Progenitor cell of endocrine pancreas (in vitro differentiated cells): ENCODE data around the gene SPEG. TPM values are rescaled to one million over a fixed set of nuclear protein-coding genes. Genes with fewer than 3 reads are reported as not detected.
A peak's percentile ranks its signal among the peaks of the same experiment; 100 is the strongest.

Experiments
- DNase-seq: peaks from one replicate; pipeline ENCODE4 v3.0.0; 2021; ENCODE audit warnings: low spot score; ENCODE audit not compliant: unreplicated experiment
- H3K27ac Mint-ChIP-seq: 2 replicates; pipeline ENCODE4 v1.8.0; 2021; ENCODE audit warnings: mild to moderate bottlenecking, moderate library complexity, mixed read lengths
- H3K27me3 Mint-ChIP-seq: 2 replicates; pipeline ENCODE4 v1.8.0; 2021; ENCODE audit warnings: mixed read lengths
- H3K36me3 Mint-ChIP-seq: 2 replicates; pipeline ENCODE4 v1.8.0; 2022; ENCODE audit warnings: mixed read lengths; ENCODE audit not compliant: insufficient read depth
- H3K4me1 Mint-ChIP-seq: 2 replicates; pipeline ENCODE4 v1.8.0; 2021; ENCODE audit warnings: low read depth, mixed read lengths
- H3K4me3 Mint-ChIP-seq: 2 replicates; pipeline ENCODE4 v1.8.0; 2021; ENCODE audit warnings: low read depth, mild to moderate bottlenecking, moderate library complexity, mixed read lengths
- H3K9me3 Mint-ChIP-seq: 2 replicates; pipeline ENCODE4 v1.8.0; 2021; ENCODE audit warnings: low read depth, mixed read lengths
- total RNA-seq: library from RNA; stranded (reverse); gene quantifications from 2 replicates; pipeline ENCODE4 v1.2.1, GENCODE V29; 2021
- TF ChIP-seq, protein P1 (sequence below): fragments of 200-600 bp; sonication (generic); IDR thresholded peaks from one replicate; pipeline ENCODE4 v1.5.0; 2021; ENCODE audit warnings: antibody characterized with exemption, mild to moderate bottlenecking; ENCODE audit not compliant: unreplicated experiment

Gene SPEG
- total RNA-seq, 1 donor from 2014 or later: 15.1 TPM

DNA sequence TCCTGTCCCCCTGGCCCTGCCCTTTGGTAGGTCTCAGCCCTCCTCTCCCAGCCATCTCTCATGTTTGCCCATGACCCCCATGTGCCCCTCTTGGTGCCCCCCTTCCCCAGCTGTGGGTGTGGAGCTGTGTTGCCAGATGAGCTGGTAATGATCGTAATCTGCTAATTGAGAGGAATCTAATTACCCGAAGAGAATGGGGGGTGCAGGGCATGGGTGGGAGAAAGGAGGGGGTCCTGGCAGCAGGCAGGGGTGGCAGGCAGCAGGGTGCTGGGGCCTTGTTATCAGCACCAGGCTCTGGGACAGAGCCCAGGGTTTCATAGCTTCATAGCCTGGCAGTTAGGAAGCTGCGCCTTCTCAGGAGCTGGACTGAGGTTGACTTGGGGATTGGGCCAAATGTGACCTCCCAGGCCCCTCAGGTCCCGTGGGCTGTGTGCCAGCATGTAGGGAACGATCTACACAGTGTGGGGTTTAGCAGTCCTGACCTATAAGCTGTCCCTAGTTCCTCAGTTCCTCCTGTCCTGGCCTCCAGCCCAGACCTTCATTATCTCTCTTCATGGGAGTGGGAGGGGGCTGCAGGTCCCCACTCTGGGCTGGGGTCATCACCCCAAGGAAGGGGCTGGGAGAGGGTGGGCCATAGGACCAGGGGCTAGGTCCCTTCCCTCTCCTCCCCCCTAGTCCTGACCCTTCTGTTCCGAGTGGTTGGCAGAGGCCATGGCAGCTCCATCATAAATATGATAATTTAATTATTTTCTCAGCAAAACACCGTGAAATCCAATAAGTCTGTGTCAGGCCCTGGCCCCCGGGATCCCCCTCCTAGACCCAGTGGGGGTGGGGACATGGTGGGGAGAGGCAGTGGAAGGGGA is 73.2 kb downstream of the SPEG start:
- no peak overlapping the region for H3K27ac Mint-ChIP-seq
- H3K27me3 Mint-ChIP-seq: peaks cover 6% of the 10 kb centered on the region
- TF ChIP-seq, protein P1, sequence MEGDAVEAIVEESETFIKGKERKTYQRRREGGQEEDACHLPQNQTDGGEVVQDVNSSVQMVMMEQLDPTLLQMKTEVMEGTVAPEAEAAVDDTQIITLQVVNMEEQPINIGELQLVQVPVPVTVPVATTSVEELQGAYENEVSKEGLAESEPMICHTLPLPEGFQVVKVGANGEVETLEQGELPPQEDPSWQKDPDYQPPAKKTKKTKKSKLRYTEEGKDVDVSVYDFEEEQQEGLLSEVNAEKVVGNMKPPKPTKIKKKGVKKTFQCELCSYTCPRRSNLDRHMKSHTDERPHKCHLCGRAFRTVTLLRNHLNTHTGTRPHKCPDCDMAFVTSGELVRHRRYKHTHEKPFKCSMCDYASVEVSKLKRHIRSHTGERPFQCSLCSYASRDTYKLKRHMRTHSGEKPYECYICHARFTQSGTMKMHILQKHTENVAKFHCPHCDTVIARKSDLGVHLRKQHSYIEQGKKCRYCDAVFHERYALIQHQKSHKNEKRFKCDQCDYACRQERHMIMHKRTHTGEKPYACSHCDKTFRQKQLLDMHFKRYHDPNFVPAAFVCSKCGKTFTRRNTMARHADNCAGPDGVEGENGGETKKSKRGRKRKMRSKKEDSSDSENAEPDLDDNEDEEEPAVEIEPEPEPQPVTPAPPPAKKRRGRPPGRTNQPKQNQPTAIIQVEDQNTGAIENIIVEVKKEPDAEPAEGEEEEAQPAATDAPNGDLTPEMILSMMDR: no peak
- H3K4me3 Mint-ChIP-seq: no peak overlapping the region
- H3K4me1 Mint-ChIP-seq: peaks cover 19% of the 10 kb centered on the region
- no peaks in the 10 kb centered on the region for H3K9me3 Mint-ChIP-seq
- H3K36me3 Mint-ChIP-seq: peaks cover 4% of the 10 kb centered on the region
- no peak for DNase-seq

DNA sequence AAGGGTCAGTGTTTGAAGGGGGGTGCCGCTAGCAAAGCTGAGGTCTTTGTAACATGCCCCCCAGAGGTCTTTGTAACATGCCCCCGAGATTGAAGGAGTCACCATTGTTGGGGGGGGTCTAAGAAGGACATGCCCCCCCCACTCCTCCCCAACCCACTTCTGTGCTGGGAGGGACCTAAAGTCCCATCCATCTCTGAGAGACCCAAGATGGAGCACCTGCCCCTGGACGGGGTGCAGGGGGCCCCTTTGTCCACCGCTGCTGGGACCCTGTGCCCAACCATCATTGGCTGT is 73.7 kb downstream of the SPEG start:
- H3K9me3 Mint-ChIP-seq: no peaks in the 10 kb centered on the region
- DNase-seq: no peak
- H3K36me3 Mint-ChIP-seq: peaks cover 4% of the 10 kb centered on the region
- peaks cover 7% of the 10 kb centered on the region for H3K27me3 Mint-ChIP-seq
- TF ChIP-seq, protein P1: no peak
- H3K4me1 Mint-ChIP-seq: peaks cover 24% of the 10 kb centered on the region
- H3K4me3 Mint-ChIP-seq: no peak overlapping the region
- H3K27ac Mint-ChIP-seq: no peak overlapping the region

DNA sequence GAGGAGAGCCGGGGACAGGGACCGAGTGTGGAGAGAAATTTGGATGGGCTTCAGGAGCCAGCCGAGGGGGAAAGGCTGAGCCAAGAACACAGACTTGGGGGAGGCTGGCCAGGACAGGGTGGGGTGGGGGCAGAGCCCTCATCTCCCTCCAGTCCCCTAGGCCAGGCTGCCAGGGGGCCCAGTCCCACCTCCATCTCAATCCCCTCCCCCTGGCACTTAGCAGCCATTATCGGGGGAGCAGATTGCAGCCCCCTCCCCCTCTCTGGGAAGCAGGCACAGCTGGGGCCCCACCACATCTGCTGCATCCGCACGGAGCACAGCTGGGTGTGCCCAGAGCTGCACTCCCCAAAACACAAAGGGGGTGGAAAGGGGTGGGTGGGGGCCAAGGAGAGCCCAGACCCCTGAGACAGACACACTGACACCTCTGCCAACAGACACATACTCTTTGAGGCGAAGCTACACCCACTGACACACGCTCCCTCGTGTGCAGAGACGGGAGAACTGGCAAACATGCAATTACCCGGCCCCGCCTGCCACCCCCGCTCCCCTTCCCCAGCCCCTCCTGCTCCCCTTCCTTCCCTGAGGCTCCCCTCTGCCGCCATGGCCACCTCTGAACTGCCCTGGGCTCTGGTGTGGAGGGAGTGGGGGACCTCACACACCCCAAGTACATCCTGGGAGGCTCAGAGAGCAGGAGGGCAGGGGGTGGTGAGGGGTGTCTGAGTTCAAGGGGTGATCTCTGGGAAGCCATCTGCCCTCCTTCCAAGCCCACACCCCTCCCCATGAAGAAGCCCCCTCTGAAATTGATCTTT is 74.5 kb downstream of the SPEG start:
- H3K36me3 Mint-ChIP-seq: peaks cover 4% of the 10 kb centered on the region
- peaks cover 32% of the 10 kb centered on the region for H3K4me1 Mint-ChIP-seq
- TF ChIP-seq, protein P1: no peak
- peaks cover 15% of the 10 kb centered on the region for H3K27me3 Mint-ChIP-seq
- peak overlapping the region; percentile 76 for H3K27ac Mint-ChIP-seq
- no peak for DNase-seq
- H3K9me3 Mint-ChIP-seq: no peaks in the 10 kb centered on the region
- H3K4me3 Mint-ChIP-seq: no peak overlapping the region

DNA sequence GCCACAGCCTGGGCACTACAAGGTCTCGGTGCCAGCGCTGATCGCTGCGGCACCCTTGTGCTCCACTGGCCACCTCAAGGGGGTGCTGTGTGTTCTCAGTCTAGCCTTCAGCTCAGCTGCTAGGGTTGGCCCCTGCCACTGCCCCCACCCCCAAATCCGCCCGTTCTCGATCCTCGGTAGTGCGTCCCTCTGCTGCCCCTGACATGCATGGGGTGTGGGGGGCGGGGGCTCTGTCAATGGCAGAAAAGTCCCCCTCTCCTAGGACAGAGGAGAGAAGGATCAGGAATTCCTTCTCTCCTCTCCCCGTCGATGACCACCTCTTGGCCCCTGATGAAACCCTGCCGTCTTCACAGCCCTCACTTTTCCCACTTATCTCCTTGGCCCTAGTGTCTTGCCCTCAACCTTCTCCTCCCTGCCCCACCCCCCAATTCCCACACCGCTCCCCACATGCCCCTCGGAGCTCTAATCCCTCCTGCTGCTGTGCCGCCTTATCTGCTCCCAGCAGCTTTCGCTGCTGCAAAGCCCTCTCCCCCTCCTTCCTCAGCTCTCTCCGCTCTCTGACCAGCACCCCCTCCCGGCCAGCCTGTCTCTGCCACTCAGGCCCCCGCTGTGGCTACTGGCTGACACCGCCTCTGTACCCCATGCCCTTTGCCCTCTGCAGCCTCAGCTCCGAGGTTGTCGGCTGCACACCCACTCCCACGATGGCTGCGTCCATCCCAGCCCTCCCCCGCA is 75.3 kb downstream of the SPEG start:
- H3K4me3 Mint-ChIP-seq: peak overlapping the region; percentile 66
- peaks cover 2% of the 10 kb centered on the region for H3K36me3 Mint-ChIP-seq
- peaks cover 20% of the 10 kb centered on the region for H3K27me3 Mint-ChIP-seq
- DNase-seq: peak; percentile 59
- H3K4me1 Mint-ChIP-seq: peaks cover 33% of the 10 kb centered on the region
- H3K9me3 Mint-ChIP-seq: no peaks in the 10 kb centered on the region
- TF ChIP-seq, protein P1: peak; percentile 75
- H3K27ac Mint-ChIP-seq: peak overlapping the region; percentile 76

DNA sequence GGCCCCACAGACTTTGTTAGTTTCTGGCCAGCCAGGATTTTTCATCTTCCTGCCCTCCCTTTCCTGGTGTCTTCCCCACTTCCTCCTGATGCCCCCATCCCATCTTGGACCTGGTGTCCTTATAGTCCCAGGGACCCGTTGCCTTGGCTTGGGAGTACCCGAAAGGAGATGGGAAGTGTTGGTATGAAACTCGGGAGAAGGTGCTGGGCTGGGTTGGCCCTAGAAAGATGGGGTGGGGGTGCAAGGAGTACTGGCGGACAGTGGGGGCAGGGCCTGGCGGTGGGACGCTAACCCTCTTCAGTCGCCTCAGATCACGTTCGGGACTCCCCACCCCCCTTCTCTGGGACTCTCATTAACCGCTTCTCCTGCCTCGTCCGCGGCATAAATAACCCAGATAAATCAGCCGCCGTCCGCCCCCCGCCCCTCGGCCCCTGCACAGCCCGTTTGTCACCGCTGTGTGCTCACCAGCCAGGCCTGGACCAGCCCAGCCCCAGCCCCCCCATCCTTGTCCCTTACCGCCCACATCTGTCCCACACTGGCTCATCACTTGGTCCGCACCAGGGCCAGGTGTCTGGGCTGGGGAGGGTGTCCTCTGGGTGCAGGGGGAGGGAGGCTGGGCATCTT is 76.0 kb downstream of the SPEG start:
- DNase-seq: no peak
- H3K27me3 Mint-ChIP-seq: peaks cover 27% of the 10 kb centered on the region
- TF ChIP-seq, protein P1: no peak
- peaks cover 2% of the 10 kb centered on the region for H3K36me3 Mint-ChIP-seq
- H3K27ac Mint-ChIP-seq: peak overlapping the region; percentile 76
- H3K4me1 Mint-ChIP-seq: peaks cover 33% of the 10 kb centered on the region
- peak overlapping the region; percentile 66 for H3K4me3 Mint-ChIP-seq
- no peaks in the 10 kb centered on the region for H3K9me3 Mint-ChIP-seq
